ENCODE data around the gene GP1BA.

Gene GP1BA

GRCh38 chr17:4938688-4939545 is 6.8 kb downstream of the GP1BA start:
- DNase-seq: no peak

- DNase-seq: no peak
Observed at GRCh38 chr17:4939546-4939795, 7.4 kb downstream of the GP1BA start.

DNA sequence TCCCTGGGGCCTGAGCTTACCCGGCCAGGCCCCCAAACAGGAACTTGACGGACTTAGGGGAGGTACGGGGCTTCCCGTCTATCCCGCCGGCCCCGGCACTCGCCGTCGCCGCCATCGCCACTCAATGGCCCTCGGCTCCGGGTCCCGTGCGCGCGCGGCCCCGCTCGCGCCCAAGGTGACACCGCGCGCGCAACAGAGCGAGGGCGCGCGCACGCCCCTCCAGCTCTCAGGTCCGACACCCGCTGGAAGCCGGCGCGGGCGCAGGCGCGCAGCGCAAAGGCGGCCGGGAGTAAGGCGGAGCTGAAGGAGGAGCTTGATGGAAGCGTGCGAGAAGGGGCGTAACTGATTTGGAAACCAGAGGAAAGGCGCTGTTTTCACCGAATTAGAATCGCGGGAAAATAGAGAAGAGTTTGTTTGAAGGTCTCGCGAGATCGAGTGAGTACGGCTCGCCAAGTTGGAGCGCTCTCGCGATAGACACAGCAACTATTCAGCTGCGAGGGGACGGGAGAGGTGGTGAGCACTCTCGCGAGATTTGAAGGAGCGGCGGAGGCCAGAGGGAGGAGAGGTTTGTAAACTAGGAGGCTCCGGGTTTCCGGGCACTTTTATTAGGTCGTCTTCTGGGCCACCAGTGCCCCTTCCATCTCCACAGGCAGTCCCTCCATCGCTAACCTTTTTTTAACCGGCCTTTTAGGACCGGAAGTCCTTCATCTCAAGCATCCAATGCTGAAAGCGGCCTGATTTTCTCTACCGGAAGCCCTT is 7.9 kb downstream of the GP1BA start, which contains the start of the genes RNF167 and SLC25A11:
TSS of gene RNF167 (plus strand) at position 473 of the 759 bp plus-strand sequence. CDS start 642 bp downstream, outside the sequence.
TSS of gene SLC25A11 (minus strand) at position 251 of the 759 bp plus-strand sequence. CDS start at position 115, 136 bp downstream.
- peak; percentile 97 for DNase-seq

DNA sequence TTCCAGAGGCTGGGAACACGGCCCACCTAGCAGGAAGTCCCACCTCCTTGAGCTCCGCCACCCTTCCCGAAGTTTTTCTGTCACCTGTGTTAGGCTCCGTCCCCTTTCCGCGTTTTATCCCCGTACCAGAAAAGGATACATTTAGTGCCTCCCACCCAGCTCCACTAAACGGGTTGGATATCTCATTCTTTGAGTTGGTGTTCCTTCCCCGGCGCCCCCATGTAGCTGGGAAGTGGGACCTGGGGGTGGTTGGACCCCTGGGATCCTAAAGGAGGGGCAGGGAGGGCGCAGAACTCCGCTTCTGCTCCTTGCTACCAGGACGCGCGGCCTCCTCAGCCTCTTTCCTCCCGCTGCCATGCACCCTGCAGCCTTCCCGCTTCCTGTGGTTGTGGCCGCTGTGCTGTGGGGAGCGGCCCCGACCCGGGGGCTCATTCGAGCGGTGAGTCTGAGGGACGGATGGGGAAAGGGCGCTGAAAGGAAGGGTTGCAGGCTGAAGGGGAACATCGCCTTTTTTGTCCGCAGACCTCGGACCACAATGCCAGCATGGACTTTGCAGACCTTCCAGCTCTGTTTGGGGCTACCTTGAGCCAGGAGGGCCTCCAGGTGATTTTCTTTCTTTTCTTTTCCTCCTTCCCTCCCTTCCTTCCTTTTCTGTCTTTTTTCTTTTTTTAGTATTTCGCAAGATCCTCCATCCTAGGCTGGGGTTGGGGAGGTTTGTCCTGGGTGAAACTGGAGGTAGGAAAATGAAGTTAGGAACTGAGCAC is 8.7 kb downstream of the GP1BA start:
- DNase-seq: no peak

GRCh38 chr17:4941319-4941610 is 9.2 kb downstream of the GP1BA start:
- DNase-seq: no peak

- DNase-seq: no peak
Observed at GRCh38 chr17:4942760-4943508, 10.9 kb downstream of the GP1BA start.

DNA sequence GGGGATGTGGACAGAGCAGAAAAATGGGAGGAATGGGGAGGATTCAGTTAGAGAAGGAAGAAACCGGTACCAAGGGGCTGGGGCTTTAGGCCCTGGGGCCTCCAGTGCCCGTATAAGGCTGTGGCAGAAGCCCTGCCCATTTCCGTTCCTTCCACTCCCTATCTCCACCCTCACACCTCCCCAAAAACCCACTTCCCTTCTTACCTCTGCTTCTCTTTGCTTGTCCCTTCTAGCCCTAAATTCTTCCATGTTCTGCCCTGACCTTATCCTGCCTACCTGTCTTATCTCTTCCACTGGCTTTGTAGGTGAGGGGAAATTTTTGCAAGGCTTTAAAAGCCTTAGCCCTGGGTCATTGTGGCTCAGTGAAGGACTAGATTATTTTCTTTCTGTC is 12.1 kb downstream of the GP1BA start:
- DNase-seq: no peak

DNA sequence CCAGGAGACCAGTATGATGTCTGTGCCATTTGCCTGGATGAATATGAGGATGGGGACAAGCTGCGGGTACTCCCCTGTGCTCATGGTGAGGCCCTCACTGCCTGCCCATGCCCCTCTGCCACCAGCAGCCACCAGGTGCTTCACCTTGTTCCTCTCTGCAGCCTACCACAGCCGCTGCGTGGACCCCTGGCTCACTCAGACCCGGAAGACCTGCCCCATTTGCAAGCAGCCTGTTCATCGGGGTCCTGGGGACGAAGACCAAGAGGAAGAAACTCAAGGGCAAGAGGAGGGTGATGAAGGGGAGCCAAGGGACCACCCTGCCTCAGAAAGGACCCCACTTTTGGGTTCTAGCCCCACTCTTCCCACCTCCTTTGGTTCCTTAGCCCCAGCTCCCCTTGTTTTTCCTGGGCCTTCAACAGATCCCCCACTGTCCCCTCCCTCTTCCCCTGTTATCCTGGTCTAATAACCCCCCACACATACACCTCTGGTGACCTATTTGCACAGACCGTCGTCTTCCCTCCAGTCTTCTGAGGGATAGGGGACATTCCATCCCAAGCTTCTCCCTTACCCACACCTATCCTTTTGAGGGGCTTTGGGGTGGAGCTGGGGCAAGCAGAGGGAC is 12.6 kb downstream of the GP1BA start:
- no peak for DNase-seq

GRCh38 chr17:4945176-4945943 is 13.3 kb downstream of the GP1BA start:
- DNase-seq: no peak

- DNase-seq: no peak
Observed at GRCh38 chr17:4945944-4946280, 13.8 kb downstream of the GP1BA start.

GRCh38 chr17:4946312-4946976 is 14.4 kb downstream of the GP1BA start:
- no peak for DNase-seq

GRCh38 chr17:4947010-4947410 is 14.9 kb downstream of the GP1BA start:
- no peak for DNase-seq

- peak; percentile 33 for DNase-seq
Observed at GRCh38 chr17:4947411-4948165, 15.5 kb downstream of the GP1BA start.

DNA sequence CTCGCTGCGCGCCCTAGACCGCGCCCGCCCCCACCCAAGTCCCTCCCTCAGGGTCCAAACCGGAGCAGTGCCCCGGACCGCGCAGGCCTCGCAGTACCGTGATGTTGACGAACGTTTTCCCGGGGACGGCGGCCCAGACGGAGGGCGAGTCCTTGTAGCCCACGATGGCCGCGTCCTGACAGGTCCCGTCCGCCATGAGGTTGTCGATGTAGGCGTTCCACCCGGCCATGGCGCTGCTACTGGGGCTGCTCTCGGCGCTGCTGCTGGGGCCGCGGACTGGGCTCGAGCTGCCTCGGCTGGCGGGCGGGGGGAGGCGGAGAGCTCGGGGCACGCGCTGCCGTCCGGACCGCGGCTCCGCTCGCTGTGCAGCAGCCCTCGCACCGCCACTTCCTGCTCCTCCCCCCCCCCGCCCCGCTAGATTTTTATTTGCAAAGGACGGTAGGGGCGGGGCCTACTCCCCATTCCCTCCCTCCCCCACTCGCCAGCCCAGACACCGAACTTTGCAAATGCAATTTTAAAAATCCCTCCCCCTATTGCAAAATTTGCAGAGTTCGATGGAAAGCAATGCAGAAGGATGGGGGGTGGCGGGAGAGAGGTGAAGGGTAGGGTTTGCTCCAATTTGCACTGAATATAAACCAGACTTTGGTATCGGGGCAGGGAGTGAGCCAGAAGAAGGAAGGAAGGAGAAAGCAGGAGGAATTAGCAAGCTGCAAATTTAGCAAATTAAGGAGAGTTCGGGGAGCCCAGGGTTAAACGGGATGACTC is 16.3 kb downstream of the GP1BA start, which contains the start of gene PFN1:
TSS of gene PFN1 (minus strand) at position 365 of the 765 bp plus-strand sequence. CDS start at position 229, 136 bp downstream.
- peak; percentile 82 for DNase-seq

DNA sequence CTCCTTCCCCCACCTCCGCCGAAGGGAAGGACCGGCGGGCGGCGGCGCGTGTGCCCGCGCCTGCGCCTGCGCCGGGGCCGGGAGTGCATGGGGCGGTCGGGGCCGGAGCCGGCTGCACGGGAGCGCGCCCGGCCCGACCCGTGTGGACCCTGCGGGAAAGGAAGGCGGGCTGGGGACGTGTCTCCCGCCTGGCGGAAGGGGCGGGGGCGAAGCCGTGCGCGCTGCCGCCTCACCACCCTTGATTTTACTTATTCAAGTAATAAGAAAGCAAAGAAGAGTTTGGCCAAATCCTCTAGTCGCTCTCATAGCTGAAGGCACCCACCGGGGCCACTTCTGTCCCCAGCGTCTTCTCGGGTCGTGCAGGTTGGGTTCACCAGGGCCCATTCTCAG is 16.8 kb downstream of the GP1BA start:
- DNase-seq: peak; percentile 86

GRCh38 chr17:4949321-4950074 is 17.4 kb downstream of the GP1BA start:
- peak; percentile 50 for DNase-seq

- DNase-seq: peak; percentile 22
Observed at GRCh38 chr17:4950075-4950745, 18.1 kb downstream of the GP1BA start.

DNA sequence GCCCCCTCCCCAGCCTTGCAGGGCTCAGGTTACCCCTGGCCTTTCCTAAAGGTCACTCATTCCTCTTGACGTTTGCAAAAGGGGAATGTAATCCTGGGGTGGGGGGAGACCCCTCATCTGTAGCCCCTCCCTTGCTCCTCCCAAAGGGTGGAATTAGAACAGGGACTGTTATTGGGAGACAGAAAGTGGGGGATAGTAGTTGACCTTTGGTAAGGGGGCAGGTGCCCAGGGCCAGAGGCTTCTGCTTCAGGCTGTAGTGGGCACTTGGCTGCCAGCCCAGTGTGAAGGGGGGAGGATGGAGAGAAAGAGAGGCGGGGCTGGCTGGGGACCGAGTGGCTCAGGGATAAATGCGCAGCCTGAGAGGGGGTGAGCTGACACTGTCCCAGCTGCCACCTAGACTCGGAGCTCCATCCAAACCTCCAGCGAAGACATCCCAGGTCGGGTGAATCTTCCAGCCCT is 18.7 kb downstream of the GP1BA start, which contains the start of gene ENO3:
TSS of gene ENO3 (plus strand) at position 374 of the 459 bp plus-strand sequence. CDS start 711 bp downstream, outside the sequence.
- peak; percentile 29 for DNase-seq

Measured in NCI-H345 (cell line).